Lower leg skin (tissue), 4 donors: ENCODE results near the gene MTHFSD. TPM values are rescaled to one million over a fixed set of nuclear protein-coding genes. Genes with fewer than 3 reads are reported as not detected.

Source experiments
- DNase-seq, 2 donors: peaks; one replicate each; pipeline ENCODE4 v3.0.0-alpha.2; 2019; ENCODE audit warnings: low spot score in 2 of 2
- H3K4me3 ChIP-seq: fragments of 200-600 bp; sonication (generic); 2 replicates; pipeline ENCODE4 v1.5.1; 2017; ENCODE audit warnings: mild to moderate bottlenecking, low read depth; ENCODE audit not compliant: poor library complexity, severe bottlenecking
- CTCF ChIP-seq, 3 donors: fragments of 450-650 bp; IDR thresholded peaks; one replicate each; pipeline ENCODE4 v1.5.1; 2016; ENCODE audit warnings: antibody characterized with exemption in 3 of 3, mild to moderate bottlenecking in 3 of 3, moderate library complexity in 2 of 3
- POLR2A ChIP-seq, 2 donors: fragments of 450-650 bp; IDR thresholded peaks; one replicate each; pipeline ENCODE4 v1.6.1; 2016 to 2017; ENCODE audit warnings: antibody characterized with exemption in 2 of 2, mild to moderate bottlenecking in 1 of 2, moderate library complexity in 1 of 2
- WGBS, 2 donors: methylation state at CpG; one replicate each; pipeline ENCODE4 v1.1.5; 2018; 5-methylcytosine and 5-hydroxymethylcytosine counted together
- intact Hi-C: fragments of 100-400 bp; cut with DNase I; formaldehyde crosslinking; loops from one replicate; pipeline ENCODE4 v1.15.0; 2023; ENCODE audit warnings: low total_unique reads
- total RNA-seq, 4 donors: library from RNA; depleted of rRNA; stranded (reverse); fragments of >200 nt; gene quantifications; one replicate each; pipeline ENCODE4 v1.1.0, GENCODE V29; 2016

The MTHFSD gene
- 10 to 100 TPM; 14.5 to 34.8 (median 25.5) TPM for total RNA-seq

GRCh38 chr16:86554917-86555703 is at the start of gene MTHFSD:
MTHFSD (minus strand) TSS chr16:86555235; CDS start chr16:86555184, 51 bp downstream.
- DNase-seq, result peak; percentile 87 to 99
- peak within 1 kb of the TSS; percentile 84 for H3K4me3 ChIP-seq
- no peak for TF ChIP-seq POLR2A (IDR thresholded peaks at IDR 0.05)
- WGBS, 2 donors, result 5 to 9% methylated on average over 54 to 61 of the region's 70 CpGs
- intact Hi-C loops, result no loop called here

- TF ChIP-seq POLR2A (IDR thresholded peaks at IDR 0.05) (no peak), CTCF (IDR thresholded peaks at IDR 0.05) (no peak)
- peak in 1 of 2 donors; percentile 78 for DNase-seq
- intact Hi-C loops, result no loop called here
- H3K4me3 ChIP-seq, result no peak overlapping the region
- 48 to 54% methylated on average over 16 of the region's 16 CpGs for WGBS, 2 donors
These were observed 49.6 kb upstream of the MTHFSD start for GRCh38 chr16:86604436-86605193.

- TF ChIP-seq CTCF (IDR thresholded peaks at IDR 0.05) (no peak), POLR2A (IDR thresholded peaks at IDR 0.05) (no peak)
- intact Hi-C loops, result no loop called here
- DNase-seq, result peak in 1 of 2 donors; percentile 23
- no peak overlapping the region for H3K4me3 ChIP-seq
- WGBS, 2 donors, result 55 to 63% methylated on average over 4 of the region's 4 CpGs
These were observed 47.5 kb upstream of the MTHFSD start for GRCh38 chr16:86602521-86602920.

GRCh38 chr16:86601356-86601755 is 46.3 kb upstream of the MTHFSD start:
- peak in 1 of 2 donors; percentile 31 for DNase-seq
- no peak for TF ChIP-seq POLR2A (IDR thresholded peaks at IDR 0.05)
- WGBS, 2 donors, result 67 to 79% methylated on average over 2 of the region's 2 CpGs
- no peak overlapping the region for H3K4me3 ChIP-seq
- intact Hi-C loops, result no loop called here

GRCh38 chr16:86598607-86599565 is 43.9 kb upstream of the MTHFSD start:
- peak in 1 of 2 donors; percentile 70 for DNase-seq
- WGBS, 2 donors, result 47 to 53% methylated on average over 22 of the region's 22 CpGs
- TF ChIP-seq CTCF (IDR thresholded peaks at IDR 0.05) (no peak), POLR2A (IDR thresholded peaks at IDR 0.05) (no peak)
- intact Hi-C loops, result no loop called here
- H3K4me3 ChIP-seq, result no peak overlapping the region

GRCh38 chr16:86597880-86598606 is 43.0 kb upstream of the MTHFSD start:
- H3K4me3 ChIP-seq, result no peak overlapping the region
- intact Hi-C loops, result no loop called here
- WGBS, 2 donors, result 36 to 47% methylated on average over 7 of the region's 7 CpGs
- TF ChIP-seq POLR2A (IDR thresholded peaks at IDR 0.05) (no peak), CTCF (IDR thresholded peaks at IDR 0.05) (no peak)
- peak in 1 of 2 donors; percentile 63 for DNase-seq
